ENCODE results near the gene OLAH.

Gene OLAH

GRCh38 chr10:15059914-15060313, 16.2 kb downstream of the OLAH start:
- H2AFZ ChIP-seq (ENCODE audit: low read depth, low read length), result no peak overlapping the region
- H3K4me3 ChIP-seq (ENCODE audit: low read length), result no peak overlapping the region

GRCh38 chr10:15060638-15061037, 16.9 kb downstream of the OLAH start:
- no peak overlapping the region for H2AFZ ChIP-seq (ENCODE audit: low read depth, low read length)
- no peak overlapping the region for H3K4me2 ChIP-seq (ENCODE audit: low read length)
- no peak overlapping the region for H3K27ac ChIP-seq (ENCODE audit: low read length)
- no peak overlapping the region for H3K9ac ChIP-seq (ENCODE audit: low read length)
- H3K4me1 ChIP-seq (ENCODE audit: low read length), result no peaks in the 10 kb centered on the region
- H3K9me3 ChIP-seq (ENCODE audit: insufficient read depth, low read length), result no peaks in the 10 kb centered on the region
- no peak overlapping the region for H3K4me3 ChIP-seq (ENCODE audit: low read length)
- H3K27me3 ChIP-seq (ENCODE audit: low read depth, low read length), result no peaks in the 10 kb centered on the region
- no peaks in the 10 kb centered on the region for H3K36me3 ChIP-seq (replicated peaks; ENCODE audit: low read depth, low read length)
- H3K79me2 ChIP-seq (ENCODE audit: low read length), result no peaks in the 10 kb centered on the region
- no peaks in the 10 kb centered on the region for H4K20me1 ChIP-seq (ENCODE audit: insufficient read depth, low read length)
- TF ChIP-seq CTCF (IDR thresholded peaks at IDR 0.05; ENCODE audit: low read depth, low read length) (no peak), EZH2phosphoT487 (IDR thresholded peaks at IDR 0.05; ENCODE audit: low read depth) (no peak)

More at GRCh38 chr10:15059914-15060313, 16.2 kb downstream of the OLAH start:
- no peaks in the 10 kb centered on the region for H3K4me1 ChIP-seq (ENCODE audit: low read length)
- H3K9me3 ChIP-seq (ENCODE audit: insufficient read depth, low read length), result no peaks in the 10 kb centered on the region
- no peak for TF ChIP-seq EZH2phosphoT487 (IDR thresholded peaks at IDR 0.05; ENCODE audit: low read depth)
- no peak for TF ChIP-seq CTCF (IDR thresholded peaks at IDR 0.05; ENCODE audit: low read depth, low read length)
- H3K27ac ChIP-seq (ENCODE audit: low read length), result no peak overlapping the region
- no peak overlapping the region for H3K9ac ChIP-seq (ENCODE audit: low read length)
- no peaks in the 10 kb centered on the region for H3K36me3 ChIP-seq (replicated peaks; ENCODE audit: low read depth, low read length)
- H3K27me3 ChIP-seq (ENCODE audit: low read depth, low read length), result no peaks in the 10 kb centered on the region
- H3K4me2 ChIP-seq (ENCODE audit: low read length), result no peak overlapping the region
- H3K79me2 ChIP-seq (ENCODE audit: low read length), result no peaks in the 10 kb centered on the region
- H4K20me1 ChIP-seq (ENCODE audit: insufficient read depth, low read length), result no peaks in the 10 kb centered on the region

- H3K9ac ChIP-seq (ENCODE audit: low read length), result no peak overlapping the region
- H3K27ac ChIP-seq (ENCODE audit: low read length), result no peak overlapping the region
- H3K36me3 ChIP-seq (replicated peaks; ENCODE audit: low read depth, low read length), result no peaks in the 10 kb centered on the region
- H3K4me3 ChIP-seq (ENCODE audit: low read length), result no peak overlapping the region
- TF ChIP-seq CTCF (IDR thresholded peaks at IDR 0.05; ENCODE audit: low read depth, low read length) (no peak), EZH2phosphoT487 (IDR thresholded peaks at IDR 0.05; ENCODE audit: low read depth) (no peak)
- no peaks in the 10 kb centered on the region for H3K27me3 ChIP-seq (ENCODE audit: low read depth, low read length)
- no peaks in the 10 kb centered on the region for H3K9me3 ChIP-seq (ENCODE audit: insufficient read depth, low read length)
- H2AFZ ChIP-seq (ENCODE audit: low read depth, low read length), result no peak overlapping the region
- H4K20me1 ChIP-seq (ENCODE audit: insufficient read depth, low read length), result no peaks in the 10 kb centered on the region
- H3K4me1 ChIP-seq (ENCODE audit: low read length), result no peaks in the 10 kb centered on the region
- no peak overlapping the region for H3K4me2 ChIP-seq (ENCODE audit: low read length)
- no peaks in the 10 kb centered on the region for H3K79me2 ChIP-seq (ENCODE audit: low read length)
Observed at GRCh38 chr10:15067154-15067553, 23.4 kb downstream of the OLAH start.

- no peaks in the 10 kb centered on the region for H3K79me2 ChIP-seq (ENCODE audit: low read length)
- no peak overlapping the region for H3K9ac ChIP-seq (ENCODE audit: low read length)
- H3K4me2 ChIP-seq (ENCODE audit: low read length), result no peak overlapping the region
- no peaks in the 10 kb centered on the region for H3K36me3 ChIP-seq (replicated peaks; ENCODE audit: low read depth, low read length)
- no peaks in the 10 kb centered on the region for H3K9me3 ChIP-seq (ENCODE audit: insufficient read depth, low read length)
- no peaks in the 10 kb centered on the region for H3K4me1 ChIP-seq (ENCODE audit: low read length)
- no peaks in the 10 kb centered on the region for H3K27me3 ChIP-seq (ENCODE audit: low read depth, low read length)
- no peak overlapping the region for H3K27ac ChIP-seq (ENCODE audit: low read length)
- TF ChIP-seq CTCF (IDR thresholded peaks at IDR 0.05; ENCODE audit: low read depth, low read length), result no peak
- TF ChIP-seq EZH2phosphoT487 (IDR thresholded peaks at IDR 0.05; ENCODE audit: low read depth), result no peak
- no peaks in the 10 kb centered on the region for H4K20me1 ChIP-seq (ENCODE audit: insufficient read depth, low read length)
- H3K4me3 ChIP-seq (ENCODE audit: low read length), result no peak overlapping the region
- no peak overlapping the region for H2AFZ ChIP-seq (ENCODE audit: low read depth, low read length)
Observed at GRCh38 chr10:15068802-15069201, 25.1 kb downstream of the OLAH start.
